HCT116 (cell line): ENCODE measurements around the gene BRMS1L. TPM values are rescaled to one million over a fixed set of nuclear protein-coding genes. Genes with fewer than 3 reads are reported as not detected.

Experiments
- ATAC-seq: fragments of 200-7000 bp; cut with Tn5 transposase; 2 replicates; pipeline ENCODE4 v1.9.1; 2020; ENCODE audit warnings: mild to moderate bottlenecking, moderate library complexity
- BruUV-seq: library from RNA; stranded (reverse); fragments of 400-500 nt; replicated peaks from 2 replicates; lab custom pipeline; 2021; lab: Mats Ljungman, UMichigan
- CTCF ChIA-PET: fragments of 300-600 bp; sonication (Branson Sonifier 250); formaldehyde crosslinking; loops from one replicate; lab custom pipeline; 2021; ENCODE audit warnings: antibody characterized with exemption; lab: Charles Lee
- POLR2A ChIA-PET: fragments of 300-600, 350-600 bp; sonication (Branson Sonifier 250); formaldehyde crosslinking; loops from one replicate; lab custom pipeline; 2021; ENCODE audit warnings: antibody characterized with exemption; lab: Charles Lee
- RAD21 ChIA-PET, 2 experiments: fragments of 300-600 bp; sonication (Branson Sonifier 250); formaldehyde crosslinking; loops; one replicate each; lab custom pipeline; 2023; ENCODE audit warnings: low total read pairs in 2 of 2; ENCODE audit not compliant: uncharacterized antibody in 2 of 2, unreplicated experiment in 2 of 2, low non-redundant PET in 1 of 2; lab: Charles Lee
- DNase-seq: peaks from one replicate; pipeline ENCODE4 v3.0.0-alpha.2; 2010; ENCODE audit warnings: low read depth, low spot score
- H2AFZ ChIP-seq: fragments of 200-600 bp; shearing (Covaris generic), sonication (generic); 2 replicates; pipeline ENCODE4 v1.6.1; 2017; ENCODE audit warnings: low read depth, mixed run types, mixed read lengths, antibody characterized with exemption, low read length; ENCODE audit not compliant: poor library complexity, severe bottlenecking
- H3K27ac ChIP-seq: 2 replicates; pipeline ENCODE4 v1.5.1; 2012; ENCODE audit warnings: low read depth, low read length
- H3K27me3 ChIP-seq: fragments of 200-600 bp; sonication (generic); 2 replicates; pipeline ENCODE4 v1.6.1; 2016; ENCODE audit warnings: mixed run types, low read length, mixed read lengths; ENCODE audit not compliant: insufficient read depth
- H3K36me3 ChIP-seq, 2 experiments: fragments of 200-500 bp in 1 of 2; fragments of 200-600 bp in 1 of 2; sonication (Bioruptor generic) in 1 of 2; sonication (generic) in 1 of 2; 2 replicates each; pipeline versions ENCODE4 v1.5.1 to v1.6.1; 2014 to 2016; ENCODE audit warnings: low read length in 2 of 2, inconsistent platforms in 1 of 2, mixed read lengths in 1 of 2, mixed run types in 1 of 2; ENCODE audit not compliant: insufficient read depth in 2 of 2, control insufficient read depth in 1 of 2
- H3K4me1 ChIP-seq, 2 experiments: fragments of 200-600 bp in 1 of 2; sonication (generic) in 1 of 2; 2 replicates each; pipeline versions ENCODE4 v1.5.1 to v1.6.1; 2012 to 2017; ENCODE audit warnings: low read length in 2 of 2, inconsistent platforms in 1 of 2, mild to moderate bottlenecking in 1 of 2, mixed read lengths in 1 of 2, mixed run types in 1 of 2, moderate library complexity in 1 of 2; ENCODE audit not compliant: insufficient read depth in 2 of 2, control insufficient read depth in 1 of 2
- H3K4me2 ChIP-seq: fragments of 200-600 bp; sonication (generic); 2 replicates; pipeline ENCODE4 v1.6.1; 2017; ENCODE audit warnings: mixed run types, low read length, mixed read lengths
- H3K4me3 ChIP-seq, 2 experiments: fragments of 200-600 bp in 1 of 2; sonication (generic) in 1 of 2; replicated peaks in 1 of 2; 2 replicates each; pipeline ENCODE4 v1.5.1; 2011 to 2016; ENCODE audit warnings: low read length in 2 of 2, control low read depth in 1 of 2, low read depth in 1 of 2, mild to moderate bottlenecking in 1 of 2, mixed read lengths in 1 of 2, mixed run types in 1 of 2
- H3K79me2 ChIP-seq: fragments of 200-600 bp; sonication (generic); 2 replicates; pipeline ENCODE4 v1.6.1; 2017; ENCODE audit warnings: mild to moderate bottlenecking, mixed run types, low read length, moderate library complexity, mixed read lengths; ENCODE audit not compliant: insufficient read depth
- H3K9ac ChIP-seq: fragments of 200-600 bp; sonication (generic); 2 replicates; pipeline ENCODE4 v1.6.1; 2016; ENCODE audit warnings: low read length, mixed read lengths
- H3K9me2 ChIP-seq: fragments of 200-600 bp; sonication (generic), shearing (Covaris generic); 2 replicates; pipeline ENCODE4 v1.6.1; 2017; ENCODE audit warnings: mixed run types, mild to moderate bottlenecking, moderate library complexity; ENCODE audit not compliant: insufficient read depth
- H3K9me3 ChIP-seq, 2 experiments: fragments of 200-500 bp in 1 of 2; fragments of 200-600 bp in 1 of 2; sonication (Bioruptor generic) in 1 of 2; sonication (generic) in 1 of 2; 2 replicates each; pipeline ENCODE4 v1.6.1; 2014 to 2017; ENCODE audit warnings: low read length in 2 of 2, mixed read lengths in 2 of 2, inconsistent platforms in 1 of 2, low read depth in 1 of 2, mild to moderate bottlenecking in 1 of 2, mixed run types in 1 of 2, moderate library complexity in 1 of 2; ENCODE audit not compliant: control insufficient read depth in 1 of 2, insufficient read depth in 1 of 2
- H4K20me1 ChIP-seq: fragments of 200-600 bp; sonication (generic), shearing (Covaris generic); 2 replicates; pipeline ENCODE4 v1.6.1; 2017; ENCODE audit warnings: mixed run types, mild to moderate bottlenecking, moderate library complexity; ENCODE audit not compliant: insufficient read depth
- ATF3 ChIP-seq: IDR thresholded peaks from 2 replicates; pipeline ENCODE4 v1.6.1; 2012
- CTCF ChIP-seq, 3 experiments: fragments of 200-600 bp in 1 of 3; sonication (generic) in 1 of 3; IDR thresholded peaks in 2 of 3; conservative IDR thresholded peaks in 1 of 3; 2 replicates each; pipeline ENCODE4 v1.5.1; 2012 to 2017; ENCODE audit warnings: low read depth in 2 of 3, low read length in 2 of 3, antibody characterized with exemption in 1 of 3, borderline replicate concordance in 1 of 3, control low read depth in 1 of 3, mild to moderate bottlenecking in 1 of 3, mixed read lengths in 1 of 3, mixed run types in 1 of 3, moderate library complexity in 1 of 3; ENCODE audit not compliant: insufficient read depth in 1 of 3
- EGR1 ChIP-seq: IDR thresholded peaks from 2 replicates; pipeline ENCODE4 v1.6.1; 2012; ENCODE audit warnings: low read depth
- ELF1 ChIP-seq: IDR thresholded peaks from 2 replicates; pipeline ENCODE4 v1.6.1; 2012; ENCODE audit warnings: low read depth, borderline replicate concordance
- EZH2 ChIP-seq: fragments of 200-600 bp; sonication (generic); IDR thresholded peaks from 2 replicates; pipeline ENCODE4 v1.6.1; 2017; ENCODE audit warnings: antibody characterized with exemption, mixed run types
- FOSL1 ChIP-seq: IDR thresholded peaks from 2 replicates; pipeline ENCODE4 v1.6.1; 2012; ENCODE audit warnings: low read depth
- JUND ChIP-seq: IDR thresholded peaks from 2 replicates; pipeline ENCODE4 v1.6.1; 2012
- MAX ChIP-seq: IDR thresholded peaks from 2 replicates; pipeline ENCODE4 v1.6.1; 2012
- POLR2AphosphoS5 ChIP-seq: IDR thresholded peaks from 2 replicates; pipeline ENCODE4 v1.6.1; 2011; ENCODE audit warnings: mild to moderate bottlenecking, low read depth, low read length, moderate library complexity
- RAD21 ChIP-seq: IDR thresholded peaks from 2 replicates; pipeline ENCODE4 v1.6.1; 2012; ENCODE audit warnings: low read depth, mild to moderate bottlenecking
- REST ChIP-seq: IDR thresholded peaks from 2 replicates; pipeline ENCODE4 v1.6.1; 2012; ENCODE audit warnings: low read depth
- SP1 ChIP-seq: IDR thresholded peaks from 2 replicates; pipeline ENCODE4 v1.6.1; 2012; ENCODE audit warnings: low read depth
- SRF ChIP-seq: IDR thresholded peaks from 2 replicates; pipeline ENCODE4 v1.6.1; 2012; ENCODE audit warnings: low read depth
- YY1 ChIP-seq: IDR thresholded peaks from 2 replicates; pipeline ENCODE4 v1.6.1; 2011; ENCODE audit warnings: low read length, low read depth, moderate library complexity, mild to moderate bottlenecking; ENCODE audit not compliant: insufficient replicate concordance; ENCODE audit errors: extremely low read depth
- ZBTB33 ChIP-seq: IDR thresholded peaks from 2 replicates; pipeline ENCODE4 v1.6.1; 2011; ENCODE audit warnings: mild to moderate bottlenecking, low read length, moderate library complexity; ENCODE audit not compliant: insufficient replicate concordance; ENCODE audit errors: extremely low read depth
- ZNF274 ChIP-seq: fragments of 200-500 bp; sonication (Bioruptor generic); IDR thresholded peaks from 2 replicates; pipeline ENCODE4 v1.6.1; 2014; ENCODE audit warnings: mild to moderate bottlenecking, low read depth, low read length, inconsistent platforms
- intact Hi-C: fragments of 100-400 bp; cut with micrococcal nuclease; formaldehyde crosslinking; loops from 2 replicates; pipeline ENCODE4 v1.10.0; 2022
- total RNA-seq: library from RNA; stranded (reverse); gene quantifications from one replicate; pipeline ENCODE4 v1.2.1, GENCODE V29; 2021; ENCODE audit not compliant: unreplicated experiment

The BRMS1L gene
- total RNA-seq, 1 experiment from 2014 or later, result 6.2 TPM

GRCh38 chr14:35875296-35875695 lies 49.2 kb downstream of the BRMS1L start:
- Histone ChIP-seq H2AFZ (no peak overlapping the region), H3K9me2 (no peaks in the 10 kb centered on the region), H4K20me1 (no peaks in the 10 kb centered on the region), H3K79me2 (no peaks in the 10 kb centered on the region), H3K36me3 (no peaks in the 10 kb centered on the region), H3K9me3 (no peaks in the 10 kb centered on the region), H3K4me1 (peaks cover 13 to 14% of the 10 kb centered on the region in 2 experiments), H3K27me3 (no peaks in the 10 kb centered on the region), H3K4me2 (no peak overlapping the region), H3K9ac (no peak overlapping the region), H3K4me3 (no peak overlapping the region), H3K27ac (no peak overlapping the region)
- no peak for TF ChIP-seq CTCF (IDR thresholded peaks at IDR 0.05 in 2 of 3, conservative IDR thresholded peaks at IDR 0.05 in 1 of 3; ENCODE audit: borderline replicate concordance in 1 of 3, insufficient read depth in 1 of 3, low read depth in 2 of 3, low read length in 2 of 3)
- no peak for TF ChIP-seq EZH2
- no peak for TF ChIP-seq REST
- TF ChIP-seq EGR1, result no peak
- TF ChIP-seq ZNF274, result no peak
- no peak for TF ChIP-seq YY1
- no peak for TF ChIP-seq POLR2AphosphoS5
- no peak for TF ChIP-seq FOSL1
- TF ChIP-seq ELF1, result no peak
- no peak for TF ChIP-seq SP1
- no peak for TF ChIP-seq ZBTB33
- no peak for TF ChIP-seq SRF
- TF ChIP-seq ATF3, result no peak
- TF ChIP-seq RAD21, result no peak
- TF ChIP-seq MAX, result no peak
- no peak for TF ChIP-seq JUND
- BruUV-seq, result no TSS peak
- ChIA-PET CTCF (no interaction called here), RAD21 (no interaction called here), POLR2A (no interaction called here)
- no peak for ATAC-seq
- DNase-seq, result no peak
- intact Hi-C loops, result no loop called here
